GM13977 (cell line): ENCODE data around the gene ARHGAP12.

Source experiments
- DNase-seq: peaks from one replicate; pipeline ENCODE4 v3.0.0; 2012; ENCODE audit warnings: low spot score
- in situ Hi-C: fragments of 300-500 bp; cut with MboI; formaldehyde crosslinking; loops from one replicate; pipeline ENCODE4 v1.12.0; 2022; ENCODE audit warnings: low sequenced_read_pairs, low pct_unique_long_range_greater_than_20kb, mixed read lengths, inconsistent platforms; ENCODE audit not compliant: unreplicated experiment
- TF ChIP-seq, protein P1 (sequence below): IDR thresholded peaks from 2 replicates; pipeline ENCODE4 v1.5.1; 2012; ENCODE audit warnings: mild to moderate bottlenecking, control low read depth; ENCODE audit not compliant: insufficient read depth; ENCODE audit errors: extremely low read depth, missing control alignments

Gene ARHGAP12

GRCh38 chr10:31864834-31865518 lies 63.7 kb downstream of the ARHGAP12 start:
- no peak for DNase-seq
- in situ Hi-C loops: loop anchor here (10.0 to 25.0 kb wide), 2 partner anchors 140 to 472 kb away; partner anchors contain the start of gene EPC1
- TF ChIP-seq, protein P1, sequence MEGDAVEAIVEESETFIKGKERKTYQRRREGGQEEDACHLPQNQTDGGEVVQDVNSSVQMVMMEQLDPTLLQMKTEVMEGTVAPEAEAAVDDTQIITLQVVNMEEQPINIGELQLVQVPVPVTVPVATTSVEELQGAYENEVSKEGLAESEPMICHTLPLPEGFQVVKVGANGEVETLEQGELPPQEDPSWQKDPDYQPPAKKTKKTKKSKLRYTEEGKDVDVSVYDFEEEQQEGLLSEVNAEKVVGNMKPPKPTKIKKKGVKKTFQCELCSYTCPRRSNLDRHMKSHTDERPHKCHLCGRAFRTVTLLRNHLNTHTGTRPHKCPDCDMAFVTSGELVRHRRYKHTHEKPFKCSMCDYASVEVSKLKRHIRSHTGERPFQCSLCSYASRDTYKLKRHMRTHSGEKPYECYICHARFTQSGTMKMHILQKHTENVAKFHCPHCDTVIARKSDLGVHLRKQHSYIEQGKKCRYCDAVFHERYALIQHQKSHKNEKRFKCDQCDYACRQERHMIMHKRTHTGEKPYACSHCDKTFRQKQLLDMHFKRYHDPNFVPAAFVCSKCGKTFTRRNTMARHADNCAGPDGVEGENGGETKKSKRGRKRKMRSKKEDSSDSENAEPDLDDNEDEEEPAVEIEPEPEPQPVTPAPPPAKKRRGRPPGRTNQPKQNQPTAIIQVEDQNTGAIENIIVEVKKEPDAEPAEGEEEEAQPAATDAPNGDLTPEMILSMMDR: no peak

GRCh38 chr10:31855033-31855432 lies 73.6 kb downstream of the ARHGAP12 start:
- no peak for DNase-seq
- in situ Hi-C loops: loop anchor here (25.0 kb wide), 1 partner anchor 482 kb away; the partner anchor contains the start of gene EPC1
- TF ChIP-seq, protein P1: no peak

DNA sequence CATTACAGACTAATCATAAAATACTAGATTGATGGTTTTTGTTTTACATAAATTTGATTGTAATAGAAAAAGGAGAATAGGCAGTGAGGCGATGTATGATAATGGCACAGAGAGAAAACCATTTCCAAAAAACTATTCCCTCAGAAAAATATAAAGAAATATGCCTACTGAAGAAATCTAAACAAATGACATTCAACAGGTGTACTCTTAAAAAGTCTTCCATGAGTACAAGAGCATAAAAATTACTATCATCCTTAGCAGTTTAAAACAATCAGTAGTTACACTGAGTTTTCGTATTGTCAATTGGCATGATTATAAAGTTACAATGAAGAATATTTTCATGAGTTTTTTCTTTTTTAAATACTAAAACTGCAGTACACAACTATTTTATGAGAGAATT lies 75.0 kb downstream of the ARHGAP12 start:
- in situ Hi-C loops: loop anchor here (25.0 kb wide), 1 partner anchor 484 kb away; the partner anchor contains the start of gene EPC1
- no peak for DNase-seq

GRCh38 chr10:31851216-31851615 lies 77.4 kb downstream of the ARHGAP12 start:
- DNase-seq: no peak
- in situ Hi-C loops: loop anchor here (25.0 kb wide), 1 partner anchor 486 kb away; the partner anchor contains the start of gene EPC1
- TF ChIP-seq, protein P1: no peak

More for the DNA sequence above, 75.0 kb downstream of the ARHGAP12 start:
- TF ChIP-seq, protein P1: no peak

DNA sequence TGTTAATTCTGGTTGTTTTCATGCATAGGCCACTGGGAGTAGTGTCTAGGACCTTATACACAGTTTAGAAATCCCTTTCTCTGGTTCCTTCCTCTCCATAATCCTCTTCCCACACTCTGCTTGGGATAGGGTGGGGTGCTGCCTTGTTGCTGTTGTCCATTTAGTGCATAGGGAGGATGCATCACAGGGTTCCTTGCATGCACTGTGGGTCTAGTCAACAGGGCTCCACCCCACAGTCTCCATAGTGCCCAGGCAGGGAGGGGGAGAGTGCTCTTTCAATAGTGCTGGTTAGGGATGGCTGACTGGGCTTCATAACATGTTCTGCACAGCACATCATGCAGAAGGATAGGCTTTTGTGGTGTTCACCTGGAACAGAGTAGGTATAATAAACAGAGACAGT lies 81.1 kb downstream of the ARHGAP12 start:
- in situ Hi-C loops: loop anchor here (10.0 kb wide), 1 partner anchor 147 kb away; no protein-coding TSS in a partner anchor
- TF ChIP-seq, protein P1: no peak

DNA sequence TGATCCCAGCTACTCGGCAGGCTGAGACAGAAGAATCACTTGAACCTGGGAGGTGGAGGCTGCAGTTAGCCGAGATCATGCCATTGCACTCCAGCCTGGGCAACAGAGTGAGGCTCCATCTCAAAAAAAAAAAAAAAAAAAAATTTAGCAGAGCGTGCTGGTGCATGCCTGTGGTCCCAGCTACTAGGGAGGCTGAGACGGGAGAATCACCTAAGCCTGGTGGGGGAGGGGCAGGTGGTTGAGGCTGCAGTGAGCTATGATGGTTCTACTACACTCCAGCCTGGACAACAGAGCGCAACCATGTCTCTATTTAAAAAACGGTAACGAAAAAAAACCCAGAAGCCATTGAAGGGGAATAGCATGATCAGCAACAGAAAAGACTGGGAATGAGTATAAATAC lies 89.9 kb downstream of the ARHGAP12 start:
- no peak for DNase-seq
- in situ Hi-C loops: no loop called here
- TF ChIP-seq, protein P1: no peak

More for the DNA sequence above, 81.1 kb downstream of the ARHGAP12 start:
- no peak for DNase-seq
